Neural progenitor cell (in vitro differentiated cells): ENCODE results near the gene BMPER. TPM values are rescaled to one million over a fixed set of nuclear protein-coding genes. Genes with fewer than 3 reads are reported as not detected.

Experiments
- DNase-seq: peaks from one replicate; pipeline ENCODE4 v3.0.0-alpha.2; 2016; ENCODE audit warnings: low spot score
- H2AFZ ChIP-seq: fragments of 200-600 bp; sonication (generic); replicated peaks from 2 replicates; pipeline ENCODE4 v1.6.1; 2016; ENCODE audit warnings: antibody characterized with exemption
- H3F3A ChIP-seq: fragments of 200-600 bp; sonication (generic); 2 replicates; pipeline ENCODE4 v1.6.1; 2016; ENCODE audit warnings: antibody characterized with exemption, low read depth
- H3K27ac ChIP-seq: fragments of 200-600 bp; sonication (generic); 2 replicates; pipeline ENCODE4 v1.5.1; 2016; ENCODE audit warnings: mild to moderate bottlenecking
- H3K27me3 ChIP-seq: fragments of 200-600 bp; sonication (generic); 2 replicates; pipeline ENCODE4 v1.6.1; 2016; ENCODE audit warnings: mild to moderate bottlenecking, moderate library complexity
- H3K36me3 ChIP-seq: fragments of 200-600 bp; sonication (generic); 2 replicates; pipeline ENCODE4 v1.5.1; 2016
- H3K4me1 ChIP-seq: fragments of 200-600 bp; sonication (generic); 2 replicates; pipeline ENCODE4 v1.6.1; 2016; ENCODE audit warnings: mixed run types
- H3K4me2 ChIP-seq: fragments of 200-600 bp; sonication (generic); 2 replicates; pipeline ENCODE4 v1.6.1; 2016
- H3K4me3 ChIP-seq: fragments of 200-600 bp; sonication (generic); 2 replicates; pipeline ENCODE4 v1.5.1; 2016
- H3K79me2 ChIP-seq: fragments of 200-600 bp; sonication (generic); 2 replicates; pipeline ENCODE4 v1.6.1; 2016; ENCODE audit warnings: low read depth
- H3K9ac ChIP-seq: fragments of 200-600 bp; sonication (generic); 2 replicates; pipeline ENCODE4 v1.6.1; 2016
- H3K9me3 ChIP-seq: fragments of 200-600 bp; sonication (generic); 2 replicates; pipeline ENCODE4 v1.5.1; 2016; ENCODE audit warnings: low read depth
- H4K20me1 ChIP-seq: fragments of 200-600 bp; sonication (generic); 2 replicates; pipeline ENCODE4 v1.6.1; 2016; ENCODE audit warnings: low read depth
- H3K27ac Mint-ChIP-seq: 3 replicates; pipeline ENCODE4 v1.8.0; 2021; ENCODE audit warnings: mixed read lengths
- H3K27me3 Mint-ChIP-seq: 2 replicates; pipeline ENCODE4 v1.8.0; 2022; ENCODE audit warnings: low read depth, mild to moderate bottlenecking, inconsistent platforms, moderate library complexity, mixed read lengths; ENCODE audit not compliant: insufficient read depth
- H3K36me3 Mint-ChIP-seq: 3 replicates; pipeline ENCODE4 v1.8.0; 2021; ENCODE audit warnings: mixed read lengths
- H3K4me1 Mint-ChIP-seq: 3 replicates; pipeline ENCODE4 v1.8.0; 2021; ENCODE audit warnings: mixed read lengths
- H3K4me3 Mint-ChIP-seq: 3 replicates; pipeline ENCODE4 v1.8.0; 2021; ENCODE audit warnings: mild to moderate bottlenecking, moderate library complexity, mixed read lengths
- H3K9me3 Mint-ChIP-seq: 3 replicates; pipeline ENCODE4 v1.8.0; 2020; ENCODE audit warnings: mixed read lengths
- CTCF ChIP-seq: fragments of 200-600 bp; sonication (generic); IDR thresholded peaks from 2 replicates; pipeline ENCODE4 v1.5.1; 2017; ENCODE audit warnings: antibody characterized with exemption, mild to moderate bottlenecking
- EZH2 ChIP-seq: fragments of 200-600 bp; sonication (generic); IDR thresholded peaks from 2 replicates; pipeline ENCODE4 v1.6.1; 2017; ENCODE audit warnings: antibody characterized with exemption, mild to moderate bottlenecking, moderate library complexity
- EZH2phosphoT487 ChIP-seq: fragments of 200-600 bp; sonication (generic); IDR thresholded peaks from 2 replicates; pipeline ENCODE4 v1.6.1; 2017; ENCODE audit warnings: antibody characterized with exemption
- total RNA-seq: library from RNA; depleted of rRNA; stranded (reverse); fragments of >200 nt; gene quantifications from 2 replicates; pipeline ENCODE4 v1.2.3, GENCODE V29; 2015; ENCODE audit warnings: low replicate concordance

Gene BMPER
- total RNA-seq, 1 donor from 2014 or later = 1.2 TPM

- Mint-ChIP-seq H3K4me3 (no peak overlapping the region), H3K4me1 (no peaks in the 10 kb centered on the region), H3K27me3 (peaks cover 3% of the 10 kb centered on the region), H3K36me3 (no peaks in the 10 kb centered on the region), H3K9me3 (peaks cover 4% of the 10 kb centered on the region), H3K27ac (no peak overlapping the region)
- Histone ChIP-seq H3K4me1 (no peaks in the 10 kb centered on the region), H3K79me2 (no peaks in the 10 kb centered on the region), H3K4me2 (no peak overlapping the region), H3K4me3 (no peak overlapping the region), H3K9me3 (no peaks in the 10 kb centered on the region), H3K36me3 (no peaks in the 10 kb centered on the region), H3K9ac (no peak overlapping the region), H3F3A (no peaks in the 10 kb centered on the region), H3K27ac (no peak overlapping the region), H3K27me3 (no peaks in the 10 kb centered on the region), H4K20me1 (no peaks in the 10 kb centered on the region), H2AFZ (no peak overlapping the region)
- no peak for DNase-seq
- TF ChIP-seq CTCF = no peak
- no peak for TF ChIP-seq EZH2phosphoT487
- no peak for TF ChIP-seq EZH2
Observed at GRCh38 chr7:34074421-34074820, 169.1 kb downstream of the BMPER start.

GRCh38 chr7:34075523-34076370, 170.4 kb downstream of the BMPER start:
- H3K27me3 Mint-ChIP-seq = peaks cover 6% of the 10 kb centered on the region
- H3K9me3 Mint-ChIP-seq = peaks cover 4% of the 10 kb centered on the region
- H3K4me1 ChIP-seq = no peaks in the 10 kb centered on the region
- no peak overlapping the region for H3K27ac Mint-ChIP-seq
- H2AFZ ChIP-seq = no peak overlapping the region
- H3K9me3 ChIP-seq = no peaks in the 10 kb centered on the region
- H3K4me2 ChIP-seq = no peak overlapping the region
- TF ChIP-seq EZH2 (no peak), CTCF (no peak), EZH2phosphoT487 (no peak)
- H3K79me2 ChIP-seq = no peaks in the 10 kb centered on the region
- H3K4me3 ChIP-seq = no peak overlapping the region
- H3K9ac ChIP-seq = no peak overlapping the region
- no peaks in the 10 kb centered on the region for H4K20me1 ChIP-seq
- no peak overlapping the region for H3K27ac ChIP-seq
- H3K27me3 ChIP-seq = no peaks in the 10 kb centered on the region
- H3K36me3 ChIP-seq = no peaks in the 10 kb centered on the region
- H3K4me1 Mint-ChIP-seq = no peaks in the 10 kb centered on the region
- H3K36me3 Mint-ChIP-seq = no peaks in the 10 kb centered on the region
- no peaks in the 10 kb centered on the region for H3F3A ChIP-seq
- no peak for DNase-seq
- no peak overlapping the region for H3K4me3 Mint-ChIP-seq

- H3K9me3 ChIP-seq = no peaks in the 10 kb centered on the region
- no peak for DNase-seq
- H3K79me2 ChIP-seq = no peaks in the 10 kb centered on the region
- no peaks in the 10 kb centered on the region for H3F3A ChIP-seq
- Mint-ChIP-seq H3K9me3 (peaks cover 4% of the 10 kb centered on the region), H3K4me3 (no peak overlapping the region), H3K27ac (no peak overlapping the region), H3K36me3 (no peaks in the 10 kb centered on the region), H3K4me1 (no peaks in the 10 kb centered on the region), H3K27me3 (peaks cover 6% of the 10 kb centered on the region)
- H4K20me1 ChIP-seq = no peaks in the 10 kb centered on the region
- H3K4me3 ChIP-seq = no peak overlapping the region
- H3K27ac ChIP-seq = no peak overlapping the region
- TF ChIP-seq EZH2phosphoT487 = no peak
- no peak for TF ChIP-seq EZH2
- no peak for TF ChIP-seq CTCF
- H3K9ac ChIP-seq = no peak overlapping the region
- H3K27me3 ChIP-seq = no peaks in the 10 kb centered on the region
- no peaks in the 10 kb centered on the region for H3K36me3 ChIP-seq
- H2AFZ ChIP-seq = no peak overlapping the region
- no peaks in the 10 kb centered on the region for H3K4me1 ChIP-seq
- no peak overlapping the region for H3K4me2 ChIP-seq
Observed at GRCh38 chr7:34077168-34077567, 171.8 kb downstream of the BMPER start.
